Neuronal stem cell (in vitro differentiated cells): Measurements from ENCODE around the gene QRICH1.

Experiments
- DNase-seq: peaks from one replicate; pipeline ENCODE4 v3.0.0-alpha.2; 2013; ENCODE audit warnings: low spot score
- H2AFZ ChIP-seq: one replicate; pipeline ENCODE4 v1.6.1; 2013; ENCODE audit warnings: mild to moderate bottlenecking, low read length, inconsistent platforms
- H2AK5ac ChIP-seq: 2 replicates; pipeline ENCODE4 v1.6.1; 2013; ENCODE audit warnings: low read depth, mild to moderate bottlenecking, inconsistent platforms, low read length, moderate library complexity, mixed read lengths
- H2BK120ac ChIP-seq: 2 replicates; pipeline ENCODE4 v1.6.1; 2013; ENCODE audit warnings: low read depth, mild to moderate bottlenecking, inconsistent platforms, low read length, moderate library complexity, mixed read lengths
- H2BK12ac ChIP-seq: one replicate; pipeline ENCODE4 v1.6.1; 2013; ENCODE audit warnings: low read length, inconsistent platforms
- H2BK15ac ChIP-seq: 2 replicates; pipeline ENCODE4 v1.6.1; 2013; ENCODE audit warnings: mild to moderate bottlenecking, low read length, inconsistent platforms, mixed read lengths
- H2BK5ac ChIP-seq: one replicate; pipeline ENCODE4 v1.6.1; 2013; ENCODE audit warnings: inconsistent platforms, mild to moderate bottlenecking, low read length, moderate library complexity
- H3K14ac ChIP-seq: one replicate; pipeline ENCODE4 v1.6.1; 2013; ENCODE audit warnings: low read length, inconsistent platforms
- H3K18ac ChIP-seq: 2 replicates; pipeline ENCODE4 v1.6.1; 2013; ENCODE audit warnings: low read length, inconsistent platforms
- H3K23ac ChIP-seq: 2 replicates; pipeline ENCODE4 v1.6.1; 2013; ENCODE audit warnings: low read depth, mild to moderate bottlenecking, mixed read lengths, low read length, inconsistent platforms; ENCODE audit not compliant: poor library complexity
- H3K27ac ChIP-seq: replicated peaks from 3 replicates; pipeline ENCODE4 v1.5.1; 2013; ENCODE audit warnings: low read length, inconsistent platforms
- H3K27me3 ChIP-seq, 3 experiments: 2 replicates each; pipeline ENCODE4 v1.6.1; 2013; ENCODE audit warnings: low read length in 3 of 3, mild to moderate bottlenecking in 2 of 3, inconsistent platforms in 1 of 3, low read depth in 1 of 3, mixed read lengths in 1 of 3, moderate library complexity in 1 of 3; ENCODE audit not compliant: control insufficient read depth in 3 of 3, insufficient read depth in 3 of 3
- H3K36me3 ChIP-seq, 2 donors: replicated peaks in 1 of 2; 2 replicates each; pipeline ENCODE4 v1.6.1; 2013; ENCODE audit warnings: low read length in 2 of 2; ENCODE audit not compliant: control insufficient read depth in 2 of 2, insufficient read depth in 2 of 2
- H3K4ac ChIP-seq: 2 replicates; pipeline ENCODE4 v1.6.1; 2013; ENCODE audit warnings: inconsistent platforms, mild to moderate bottlenecking, low read length, moderate library complexity
- H3K4me1 ChIP-seq, 2 donors: 1 replicate in 1 of 2; 2 replicates in 1 of 2; pipeline ENCODE4 v1.6.1; 2013; ENCODE audit warnings: low read length in 2 of 2, low read depth in 1 of 2; ENCODE audit not compliant: control insufficient read depth in 2 of 2, insufficient read depth in 1 of 2
- H3K4me2 ChIP-seq: one replicate; pipeline ENCODE4 v1.6.1; 2013; ENCODE audit warnings: mild to moderate bottlenecking, low read length, inconsistent platforms; ENCODE audit not compliant: insufficient read depth, poor library complexity, severe bottlenecking
- H3K4me3 ChIP-seq, 2 donors: 2 replicates each; pipeline ENCODE4 v1.5.1; 2013; ENCODE audit warnings: low read length in 2 of 2, mild to moderate bottlenecking in 2 of 2, inconsistent platforms in 1 of 2, moderate library complexity in 1 of 2
- H3K79me1 ChIP-seq: one replicate; pipeline ENCODE4 v1.6.1; 2013; ENCODE audit warnings: low read depth, mild to moderate bottlenecking, inconsistent platforms, low read length, moderate library complexity
- H3K9ac ChIP-seq: one replicate; pipeline ENCODE4 v1.6.1; 2013; ENCODE audit warnings: mild to moderate bottlenecking, low read depth, low read length, inconsistent platforms; ENCODE audit not compliant: poor library complexity
- H3K9me3 ChIP-seq, 2 donors: replicated peaks in 1 of 2; 2 replicates each; pipeline versions ENCODE3 to v1.6.1; 2013; ENCODE audit warnings: low read length in 2 of 2, mild to moderate bottlenecking in 2 of 2, inconsistent platforms in 1 of 2, low read depth in 1 of 2, mixed read lengths in 1 of 2, moderate library complexity in 1 of 2; ENCODE audit not compliant: control insufficient read depth in 2 of 2, insufficient read depth in 1 of 2
- H4K8ac ChIP-seq: one replicate; pipeline ENCODE4 v1.6.1; 2013; ENCODE audit warnings: low read depth, mild to moderate bottlenecking, inconsistent platforms, low read length, moderate library complexity
- H4K91ac ChIP-seq: one replicate; pipeline ENCODE4 v1.6.1; 2013; ENCODE audit warnings: low read length, low read depth, mild to moderate bottlenecking, inconsistent platforms; ENCODE audit not compliant: poor library complexity
- WGBS, 2 donors: extraction: QIAGEN DNeasy Blood & Tissue Kit; methylation state at CpG; one replicate each; pipeline ENCODE4 v1.1.7; 2013; ENCODE audit warnings: missing lambda C conversion rate in 2 of 2, mixed read lengths in 1 of 2; ENCODE audit not compliant: insufficient read length in 2 of 2, insufficient replicate concordance in 1 of 2; ENCODE audit errors: extremely low coverage in 2 of 2; 5-methylcytosine and 5-hydroxymethylcytosine counted together

Gene QRICH1

DNA sequence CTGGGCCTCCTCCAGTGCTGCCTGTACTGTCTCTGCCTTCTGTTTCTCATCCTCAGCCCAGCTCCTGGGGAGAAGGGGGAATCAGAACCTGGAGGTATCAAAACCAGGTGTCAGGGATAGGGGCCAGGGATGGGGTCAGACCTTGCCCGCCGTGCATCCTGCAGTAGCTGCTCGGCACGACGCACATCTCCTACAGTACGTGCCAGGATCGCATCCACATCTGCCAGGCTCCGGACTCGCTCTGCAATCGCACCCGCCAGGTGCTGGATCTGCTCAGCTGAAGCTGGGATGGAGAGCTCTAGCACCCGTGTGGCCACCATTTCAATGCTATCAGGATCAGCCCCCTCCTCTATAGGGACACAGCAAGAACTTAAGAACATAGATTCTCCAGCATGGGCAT, 28.2 kb upstream of the QRICH1 start:
- H2AK5ac ChIP-seq, result peak overlapping the region; percentile 95
- peaks cover 53 to 59% of the 10 kb centered on the region in 2 donors for H3K36me3 ChIP-seq
- H3K4me3 ChIP-seq, result no peak overlapping the region
- H4K8ac ChIP-seq, result no peak overlapping the region
- H3K4me1 ChIP-seq, result peaks cover 8 to 9% of the 10 kb centered on the region in 2 donors
- no peak overlapping the region for H3K14ac ChIP-seq
- no peak overlapping the region for H3K4ac ChIP-seq
- no peak overlapping the region for H2BK120ac ChIP-seq
- no peak overlapping the region for H3K4me2 ChIP-seq
- H4K91ac ChIP-seq, result no peak overlapping the region
- no peak overlapping the region for H2BK5ac ChIP-seq
- peaks cover 0 to 3% of the 10 kb centered on the region in 2 donors for H3K9me3 ChIP-seq
- no CpG with 5 or more reads among the region's 12 CpGs for WGBS, 2 donors
- no peak overlapping the region for H3K9ac ChIP-seq
- no peak for DNase-seq
- H2AFZ ChIP-seq, result no peak overlapping the region
- H3K27me3 ChIP-seq, result no peaks in the 10 kb centered on the region
- no peak overlapping the region for H3K18ac ChIP-seq
- no peak overlapping the region for H2BK12ac ChIP-seq
- no peak overlapping the region for H2BK15ac ChIP-seq
- H3K23ac ChIP-seq, result no peak overlapping the region
- H3K27ac ChIP-seq, result no peak overlapping the region
- H3K79me1 ChIP-seq, result peaks cover 5% of the 10 kb centered on the region

- peak overlapping the region; percentile 84 for H3K4me2 ChIP-seq
- H3K27me3 ChIP-seq, result no peaks in the 10 kb centered on the region
- peak overlapping the region; percentile 48 for H2BK12ac ChIP-seq
- H2AFZ ChIP-seq, result peak overlapping the region; percentile 88
- H2AK5ac ChIP-seq, result peak overlapping the region; percentile 95
- no peak for DNase-seq
- H3K79me1 ChIP-seq, result peaks cover 5% of the 10 kb centered on the region
- H3K18ac ChIP-seq, result peak overlapping the region; percentile 55
- H2BK15ac ChIP-seq, result peak overlapping the region; percentile 18
- no peak overlapping the region for H3K23ac ChIP-seq
- peak overlapping the region; percentile 65 for H3K9ac ChIP-seq
- H3K9me3 ChIP-seq, result peaks cover 0 to 3% of the 10 kb centered on the region in 2 donors
- H4K8ac ChIP-seq, result peak overlapping the region; percentile 83
- H3K36me3 ChIP-seq, result peaks cover 59 to 67% of the 10 kb centered on the region in 2 donors
- H3K4me3 ChIP-seq, result peak overlapping the region; percentile 61 to 97
- peak overlapping the region; percentile 69 for H2BK5ac ChIP-seq
- no peak overlapping the region for H3K14ac ChIP-seq
- peaks cover 8 to 9% of the 10 kb centered on the region in 2 donors for H3K4me1 ChIP-seq
- no peak overlapping the region for H4K91ac ChIP-seq
- H3K27ac ChIP-seq, result peak overlapping the region; percentile 94
- no peak overlapping the region for H2BK120ac ChIP-seq
- H3K4ac ChIP-seq, result peak overlapping the region; percentile 4
- no CpG with 5 or more reads among the region's 17 CpGs for WGBS, 2 donors
These were observed 27.4 kb upstream of the QRICH1 start for GRCh38 chr3:49121132-49121736.

DNA sequence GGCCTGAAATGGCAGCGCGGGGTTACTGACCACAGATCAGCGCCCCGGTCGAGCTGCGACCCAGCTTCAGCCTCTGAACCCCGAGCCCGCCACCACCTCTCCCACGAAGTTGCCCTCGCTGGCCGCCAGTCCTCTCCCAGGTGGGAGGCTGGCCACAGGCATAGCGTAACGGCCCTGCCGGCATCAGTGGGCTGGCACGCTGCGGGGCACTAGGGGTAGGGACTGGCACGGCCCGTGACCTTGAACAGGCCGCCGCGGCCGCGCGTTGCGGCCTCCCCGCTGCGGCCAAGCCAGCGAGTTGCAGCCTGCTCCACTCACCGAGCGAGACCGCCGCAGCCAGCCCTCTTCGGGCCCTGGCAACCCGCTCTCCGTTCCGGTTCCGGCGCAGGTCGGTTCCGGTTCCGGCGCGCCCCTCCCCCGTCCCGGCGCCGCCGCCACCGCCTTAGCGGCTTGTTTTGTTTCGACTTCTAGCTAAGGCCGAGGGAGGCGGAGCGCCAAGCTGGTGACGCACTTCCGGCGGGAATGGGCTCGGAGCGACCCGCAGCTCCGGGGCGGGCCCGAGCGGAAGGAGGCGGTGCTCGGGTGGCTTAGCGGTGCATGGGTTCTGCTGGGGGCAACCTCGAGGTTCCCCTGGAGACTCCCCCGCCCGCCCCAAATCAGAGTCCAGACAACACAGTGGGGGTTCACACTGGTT, 26.7 kb upstream of the QRICH1 start, which contains the start of gene USP19:
USP19 (minus strand) TSS at position 386 of the 694 bp plus-strand sequence. CDS start 1,678 bp downstream, outside the sequence.
- H2BK15ac ChIP-seq, result peak within 1 kb of the TSS; percentile 18
- H3K36me3 ChIP-seq, result peaks cover 61 to 70% of the 10 kb centered on the region in 2 donors
- H3K4me1 ChIP-seq, result peaks cover 8 to 9% of the 10 kb centered on the region in 2 donors
- H3K9me3 ChIP-seq, result peaks cover 0 to 3% of the 10 kb centered on the region in 2 donors
- H3K18ac ChIP-seq, result peak within 1 kb of the TSS; percentile 81
- peak within 1 kb of the TSS; percentile 94 for H3K27ac ChIP-seq
- no peak within 1 kb of the TSS for H2BK120ac ChIP-seq
- H3K79me1 ChIP-seq, result peaks cover 5% of the 10 kb centered on the region
- WGBS, 2 donors, result no CpG with 5 or more reads among the region's 70 CpGs
- H4K91ac ChIP-seq, result peak within 1 kb of the TSS; percentile 11
- H2AFZ ChIP-seq, result peak within 1 kb of the TSS; percentile 88
- peak within 1 kb of the TSS; percentile 83 for H4K8ac ChIP-seq
- H3K27me3 ChIP-seq, result no peaks in the 10 kb centered on the region
- peak within 1 kb of the TSS; percentile 69 for H2BK5ac ChIP-seq
- H2BK12ac ChIP-seq, result peak within 1 kb of the TSS; percentile 48
- H3K4ac ChIP-seq, result peak within 1 kb of the TSS; percentile 4
- H3K9ac ChIP-seq, result peak within 1 kb of the TSS; percentile 98
- peak within 1 kb of the TSS; percentile 28 for H3K14ac ChIP-seq
- H3K4me2 ChIP-seq, result peak within 1 kb of the TSS; percentile 84
- H3K4me3 ChIP-seq, result peak within 1 kb of the TSS; percentile 97
- peak; percentile 84 for DNase-seq
- peak within 1 kb of the TSS; percentile 95 for H2AK5ac ChIP-seq
- H3K23ac ChIP-seq, result peak within 1 kb of the TSS; percentile 86

DNA sequence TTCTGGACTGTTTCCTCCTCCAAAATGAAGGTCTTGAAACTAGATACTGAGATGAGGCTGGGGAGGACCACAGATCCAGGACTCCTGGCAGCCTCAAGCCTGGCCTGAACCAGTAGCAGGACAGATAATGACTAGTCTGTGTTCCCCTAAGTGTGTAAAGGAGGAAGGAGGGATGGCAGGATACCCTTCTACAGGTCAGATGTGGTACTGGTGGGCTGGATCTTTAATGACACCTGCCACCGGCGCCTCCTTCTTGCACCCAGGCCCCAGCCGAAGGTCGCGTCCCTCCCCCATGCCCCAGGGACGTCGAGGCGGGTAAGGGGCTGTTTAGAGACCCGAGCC, 26.2 kb upstream of the QRICH1 start:
- no peak for DNase-seq
- H3K36me3 ChIP-seq, result peaks cover 63 to 72% of the 10 kb centered on the region in 2 donors
- H4K8ac ChIP-seq, result no peak overlapping the region
- H2AFZ ChIP-seq, result peak overlapping the region; percentile 88
- H3K27ac ChIP-seq, result no peak overlapping the region
- peaks cover 0 to 3% of the 10 kb centered on the region in 2 donors for H3K9me3 ChIP-seq
- peaks cover 5% of the 10 kb centered on the region for H3K79me1 ChIP-seq
- no peak overlapping the region for H2BK12ac ChIP-seq
- H3K23ac ChIP-seq, result peak overlapping the region; percentile 86
- H3K14ac ChIP-seq, result peak overlapping the region; percentile 28
- H2BK15ac ChIP-seq, result no peak overlapping the region
- H2BK5ac ChIP-seq, result no peak overlapping the region
- H3K4me2 ChIP-seq, result peak overlapping the region; percentile 84
- no peak overlapping the region for H2BK120ac ChIP-seq
- H3K27me3 ChIP-seq, result no peaks in the 10 kb centered on the region
- no CpG with 5 or more reads among the region's 9 CpGs for WGBS, 2 donors
- peak overlapping the region; percentile 98 for H3K9ac ChIP-seq
- H3K4me1 ChIP-seq, result peaks cover 8 to 9% of the 10 kb centered on the region in 2 donors
- peak overlapping the region; percentile 97 for H3K4me3 ChIP-seq
- peak overlapping the region; percentile 81 for H3K18ac ChIP-seq
- peak overlapping the region; percentile 11 for H4K91ac ChIP-seq
- no peak overlapping the region for H3K4ac ChIP-seq
- peak overlapping the region; percentile 8 for H2AK5ac ChIP-seq
